ENCODE results near the gene TMEM42. TPM values are rescaled to one million over a fixed set of nuclear protein-coding genes. Genes with fewer than 3 reads are reported as not detected.
"Not testable (repeated sequence)": the region's sequence is repeated elsewhere in the genome, so short reads cannot be mapped to it uniquely, and the experiment has no call there.

TMEM42 gene
- total RNA-seq, 1 experiment from 2014 or later = 4.8 TPM

DNA sequence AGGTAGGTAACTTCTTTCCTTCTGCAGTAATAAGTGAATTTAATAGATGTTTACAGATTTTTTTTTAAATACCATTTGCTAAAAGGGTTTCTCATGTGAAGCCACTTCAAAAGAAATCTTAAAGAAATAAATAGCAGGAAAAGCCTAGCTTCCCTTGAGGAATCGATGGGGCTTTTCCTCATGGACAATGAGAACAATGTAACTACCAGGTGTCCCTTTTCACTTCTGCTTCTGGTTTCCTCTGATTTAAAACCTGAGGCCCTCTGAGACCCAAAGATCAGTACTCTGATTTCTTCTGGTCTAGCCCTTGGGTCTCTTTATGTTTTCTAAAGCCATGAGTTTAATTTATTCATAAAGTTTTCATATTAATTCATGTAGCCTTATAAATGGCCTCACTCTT, 13.1 kb upstream of the TMEM42 start:
- Histone ChIP-seq H3K4me1 (replicated peaks) (no peaks in the 10 kb centered on the region), H3K9me3 (replicated peaks) (no peaks in the 10 kb centered on the region), H3K27ac (no peak overlapping the region), H3K36me3 (peaks cover 51% of the 10 kb centered on the region), H3K4me3 (no peak overlapping the region), H3K27me3 (replicated peaks) (no peaks in the 10 kb centered on the region)
- no peak for DNase-seq (ENCODE audit: low read depth in 1 of 2, low spot score in 2 of 2)

DNA sequence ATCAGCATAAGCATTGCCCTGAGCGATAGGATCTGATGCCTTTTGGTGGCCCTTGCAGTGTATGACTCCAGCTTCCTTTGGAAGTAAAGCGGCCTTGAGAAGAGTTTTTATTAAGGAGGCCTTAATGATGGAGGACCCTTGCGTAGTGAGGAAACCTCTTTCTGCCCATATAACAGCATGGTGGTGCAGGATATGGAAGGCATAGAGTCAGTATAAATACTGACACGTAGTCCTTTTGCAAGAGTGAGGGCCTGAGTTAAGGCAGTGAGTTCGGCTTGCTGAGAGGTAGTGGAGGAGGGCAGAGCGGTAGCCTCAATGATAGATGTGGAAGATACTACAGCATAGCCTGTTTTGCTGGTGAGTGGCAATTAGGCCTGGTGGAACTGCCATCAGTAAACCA, 5.0 kb upstream of the TMEM42 start:
- peaks cover 40% of the 10 kb centered on the region for H3K36me3 ChIP-seq
- not testable (repeated sequence) for H3K27me3 ChIP-seq (replicated peaks); H3K4me3 ChIP-seq; H3K4me1 ChIP-seq (replicated peaks); DNase-seq (ENCODE audit: low read depth in 1 of 2, low spot score in 2 of 2); H3K9me3 ChIP-seq (replicated peaks); H3K27ac ChIP-seq

DNA sequence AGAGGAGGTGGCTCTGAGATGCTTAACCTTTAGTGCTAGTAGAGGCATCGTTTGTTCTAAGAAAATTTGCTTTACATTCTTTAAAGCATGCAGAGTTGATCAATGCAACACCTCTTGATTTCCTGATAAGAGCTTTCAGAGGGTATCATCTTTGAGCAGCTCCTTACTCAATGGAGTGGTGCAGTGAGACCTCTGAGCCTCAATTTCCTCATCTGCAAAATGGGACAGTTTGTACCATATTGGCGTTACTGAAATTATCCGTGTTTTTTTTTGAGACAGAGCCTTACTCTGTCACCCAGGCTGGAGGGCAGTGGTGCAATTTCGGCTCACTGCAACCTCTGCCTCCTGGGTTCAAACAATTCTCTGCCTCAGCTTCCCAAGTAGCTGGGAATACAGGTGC, 1.6 kb upstream of the TMEM42 start:
- H3K4me3 ChIP-seq = no peak overlapping the region
- peaks cover 12% of the 10 kb centered on the region for H3K4me1 ChIP-seq (replicated peaks)
- peaks cover 9% of the 10 kb centered on the region for H3K36me3 ChIP-seq
- no peaks in the 10 kb centered on the region for H3K9me3 ChIP-seq (replicated peaks)
- no peak overlapping the region for H3K27ac ChIP-seq
- no peak for DNase-seq (ENCODE audit: low read depth in 1 of 2, low spot score in 2 of 2)
- no peaks in the 10 kb centered on the region for H3K27me3 ChIP-seq (replicated peaks)

DNA sequence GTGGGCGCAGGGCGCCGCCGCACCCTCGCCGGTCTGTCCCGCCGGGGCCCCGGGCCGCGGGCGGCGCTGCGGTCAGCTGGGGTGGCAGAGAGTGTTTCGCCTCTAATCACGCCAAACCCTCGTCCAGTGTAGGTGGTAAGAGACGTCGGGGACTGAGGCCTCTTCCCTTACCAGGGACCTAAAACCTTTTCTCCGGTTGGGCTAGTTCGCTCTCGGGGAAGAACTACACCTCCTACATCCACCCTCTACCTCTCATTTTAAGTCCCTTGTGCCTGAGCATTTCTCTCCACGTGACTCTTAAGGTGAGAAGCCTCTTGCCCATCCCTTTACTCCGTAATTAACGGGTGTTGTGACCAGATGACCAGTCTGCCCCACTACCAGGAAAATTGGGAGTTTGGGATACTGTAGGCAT, 520 bp downstream of the TMEM42 start:
- peaks cover 7% of the 10 kb centered on the region for H3K36me3 ChIP-seq
- H3K4me3 ChIP-seq = peak overlapping the region; percentile 73
- DNase-seq (ENCODE audit: low read depth in 1 of 2, low spot score in 2 of 2) = peak in 1 of 2 experiments; percentile 27

DNA sequence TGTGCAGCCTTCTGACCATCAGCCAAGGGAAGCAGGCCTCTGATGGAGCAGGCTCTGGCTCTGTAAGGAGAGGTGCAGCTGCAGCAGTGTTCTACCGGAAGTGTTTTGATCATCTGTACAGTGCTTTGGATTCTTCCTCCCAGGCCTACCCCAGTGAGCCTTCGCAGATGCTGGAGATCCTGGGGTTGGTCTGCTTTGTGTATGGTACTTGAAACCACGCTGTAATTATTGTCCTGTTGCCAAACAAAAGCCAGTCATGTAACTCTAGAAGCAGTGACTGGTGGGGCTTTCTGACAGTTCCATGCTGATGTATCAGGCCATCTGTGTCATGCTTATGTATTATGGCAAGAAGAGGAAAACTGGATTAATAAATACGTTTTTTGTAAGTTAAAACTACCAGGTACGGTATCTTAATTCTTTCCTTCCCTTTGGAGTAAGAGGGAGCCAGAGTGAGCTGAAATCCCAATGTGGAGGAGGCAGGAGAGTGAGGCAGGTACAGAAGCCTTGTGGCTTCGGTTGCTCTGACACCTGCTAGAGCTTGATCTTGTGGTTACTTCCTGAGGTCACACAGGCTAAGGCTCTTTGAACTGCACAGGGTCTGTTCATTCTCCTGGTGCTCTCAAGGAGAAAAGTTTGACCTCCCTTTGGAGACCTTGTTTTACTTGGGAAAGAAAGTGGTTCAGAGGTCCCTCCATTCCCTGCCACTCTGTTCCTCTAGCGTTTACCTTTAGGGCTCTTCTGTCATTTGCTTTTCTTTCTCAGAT, 3.7 kb downstream of the TMEM42 start:
- no peak for DNase-seq (ENCODE audit: low read depth in 1 of 2, low spot score in 2 of 2)
- Histone ChIP-seq H3K4me3 (no peak overlapping the region), H3K27ac (no peak overlapping the region), H3K36me3 (peaks cover 7% of the 10 kb centered on the region), H3K9me3 (replicated peaks) (no peaks in the 10 kb centered on the region), H3K27me3 (replicated peaks) (no peaks in the 10 kb centered on the region), H3K4me1 (replicated peaks) (peaks cover 12% of the 10 kb centered on the region)

More for the DNA sequence above, 520 bp downstream of the TMEM42 start:
- Histone ChIP-seq H3K9me3 (replicated peaks) (no peaks in the 10 kb centered on the region), H3K27ac (peak overlapping the region; percentile 87; the same call in 1 of the 2 replicates), H3K4me1 (replicated peaks) (peaks cover 12% of the 10 kb centered on the region), H3K27me3 (replicated peaks) (no peaks in the 10 kb centered on the region)

DNA sequence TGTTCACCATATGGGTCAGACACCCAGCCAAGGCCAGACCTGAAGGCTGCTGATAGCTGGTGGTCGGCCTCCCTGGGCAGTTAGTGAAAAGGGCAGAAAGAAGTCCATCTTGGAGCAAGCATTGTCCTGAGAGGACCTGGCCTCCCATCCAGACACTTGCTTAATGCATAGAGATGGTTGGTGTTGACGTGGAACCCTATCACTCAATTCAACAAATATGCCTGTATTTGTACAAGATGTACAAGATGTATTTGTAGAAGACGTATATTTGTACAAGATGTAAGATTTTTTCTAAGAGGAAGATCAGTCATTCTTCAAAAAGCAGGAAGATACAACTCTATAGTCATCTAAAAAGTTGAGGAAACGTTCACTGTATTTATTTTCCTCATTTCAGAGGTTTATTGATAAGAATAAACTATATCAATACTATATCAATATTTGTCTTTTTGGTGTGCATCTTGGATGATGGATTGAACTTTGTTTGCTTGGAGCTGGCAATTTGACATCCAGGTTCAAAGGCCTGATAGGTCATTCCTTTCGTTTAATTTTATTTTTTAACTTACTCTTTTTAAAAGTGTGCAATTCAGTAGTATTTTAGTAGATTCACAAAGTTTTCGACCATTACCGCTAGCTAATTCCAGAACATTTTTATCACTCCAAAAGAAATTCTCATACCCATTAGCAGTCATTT, 5.9 kb downstream of the TMEM42 start:
- H3K4me3 ChIP-seq = no peak overlapping the region
- no peak for DNase-seq (ENCODE audit: low read depth in 1 of 2, low spot score in 2 of 2)
- no peak overlapping the region for H3K27ac ChIP-seq
- H3K27me3 ChIP-seq (replicated peaks) = no peaks in the 10 kb centered on the region
- H3K9me3 ChIP-seq (replicated peaks) = no peaks in the 10 kb centered on the region
- no peaks in the 10 kb centered on the region for H3K36me3 ChIP-seq
- peaks cover 2% of the 10 kb centered on the region; the same call in 1 of the 2 replicates for H3K4me1 ChIP-seq (replicated peaks)

DNA sequence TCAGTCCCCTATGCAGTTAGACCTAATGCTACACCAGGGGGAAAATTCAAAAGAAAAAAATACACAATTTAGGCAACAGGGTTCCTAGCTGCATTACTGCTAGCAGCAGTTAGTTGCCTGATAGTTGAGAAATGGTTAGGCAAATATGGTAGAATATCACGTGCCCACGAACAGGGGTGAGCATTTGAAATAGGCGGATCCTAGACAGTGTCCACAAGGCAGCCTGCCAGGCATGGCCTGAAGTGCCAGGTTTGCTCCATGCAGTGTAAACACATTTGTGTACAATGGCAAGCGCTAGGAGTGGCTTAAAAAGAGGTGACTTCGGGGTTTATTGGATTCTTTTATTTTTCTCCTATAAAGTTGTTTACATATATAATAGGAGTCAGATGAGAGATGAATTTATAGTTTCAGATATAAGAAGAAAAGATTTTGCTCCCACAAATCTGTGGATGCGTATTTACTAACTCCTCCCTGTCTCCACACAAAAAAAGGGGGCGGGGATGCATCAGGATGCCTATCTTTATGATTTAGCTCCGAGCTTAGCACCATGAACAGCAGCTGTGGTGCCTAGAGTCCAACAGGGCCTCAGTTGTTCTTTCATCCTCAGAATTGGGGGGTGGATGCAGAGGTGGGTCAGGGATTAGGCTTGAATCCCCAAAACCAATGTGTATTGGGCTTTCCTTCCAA, 8.8 kb downstream of the TMEM42 start:
- no peak for DNase-seq (ENCODE audit: low read depth in 1 of 2, low spot score in 2 of 2)
- H3K27me3 ChIP-seq (replicated peaks) = no peaks in the 10 kb centered on the region
- H3K4me3 ChIP-seq = no peak overlapping the region
- H3K27ac ChIP-seq = no peak overlapping the region
- H3K4me1 ChIP-seq (replicated peaks) = no peaks in the 10 kb centered on the region
- no peaks in the 10 kb centered on the region for H3K9me3 ChIP-seq (replicated peaks)
- H3K36me3 ChIP-seq = no peaks in the 10 kb centered on the region

DNA sequence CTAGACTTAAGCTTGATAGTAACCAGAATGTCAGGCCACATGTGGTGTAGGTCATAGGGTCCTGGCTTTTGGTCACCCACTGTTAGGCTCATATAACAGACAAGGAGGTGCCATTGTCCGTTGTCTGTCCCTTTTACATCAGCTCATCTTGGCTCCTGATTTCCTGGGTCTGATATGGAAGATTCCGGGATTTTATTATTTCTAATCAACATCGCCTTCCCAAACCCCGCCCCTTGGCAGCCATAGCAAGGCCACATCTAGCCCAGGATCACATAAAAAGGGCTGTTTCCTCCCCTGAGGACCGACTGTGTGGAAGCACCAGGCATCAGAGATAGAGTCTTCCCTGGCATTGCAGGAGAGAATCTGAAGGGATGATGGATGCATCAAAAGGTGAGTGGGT, 12.6 kb downstream of the TMEM42 start, which contains the start of gene TGM4:
Gene TGM4 (plus strand): TSS at position 301 of the 400 bp plus-strand sequence. CDS start 71 bp downstream, at position 372.
- Histone ChIP-seq H3K9me3 (replicated peaks) (no peaks in the 10 kb centered on the region), H3K27ac (no peak within 1 kb of the TSS), H3K4me1 (replicated peaks) (no peaks in the 10 kb centered on the region), H3K27me3 (replicated peaks) (no peaks in the 10 kb centered on the region), H3K4me3 (no peak within 1 kb of the TSS), H3K36me3 (no peaks in the 10 kb centered on the region)
- no peak for DNase-seq (ENCODE audit: low read depth in 1 of 2, low spot score in 2 of 2)

DNA sequence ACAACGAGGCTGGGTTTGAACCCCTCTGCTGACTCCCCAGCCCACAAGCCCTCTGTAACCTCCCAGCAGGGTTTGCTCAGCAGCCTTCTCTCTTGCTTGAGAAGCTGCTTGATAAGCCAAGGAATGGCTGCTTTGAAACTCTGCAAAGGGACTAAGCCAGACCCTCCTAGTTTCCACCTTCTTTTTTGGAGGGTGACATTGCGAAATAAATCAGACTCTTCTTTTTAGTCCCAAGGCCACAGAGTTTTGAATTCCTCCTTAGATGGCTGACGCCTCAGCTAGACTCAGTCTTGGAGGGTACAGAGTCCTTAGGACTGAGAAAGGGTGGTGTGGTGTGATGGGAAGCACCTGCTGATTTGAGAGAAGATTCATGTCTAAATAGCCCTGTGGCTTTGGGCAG, 13.9 kb downstream of the TMEM42 start:
- no peak for DNase-seq (ENCODE audit: low read depth in 1 of 2, low spot score in 2 of 2)
- Histone ChIP-seq H3K9me3 (replicated peaks) (no peaks in the 10 kb centered on the region), H3K27ac (no peak overlapping the region), H3K4me1 (replicated peaks) (peaks cover 6% of the 10 kb centered on the region), H3K27me3 (replicated peaks) (no peaks in the 10 kb centered on the region), H3K4me3 (no peak overlapping the region), H3K36me3 (no peaks in the 10 kb centered on the region)

DNA sequence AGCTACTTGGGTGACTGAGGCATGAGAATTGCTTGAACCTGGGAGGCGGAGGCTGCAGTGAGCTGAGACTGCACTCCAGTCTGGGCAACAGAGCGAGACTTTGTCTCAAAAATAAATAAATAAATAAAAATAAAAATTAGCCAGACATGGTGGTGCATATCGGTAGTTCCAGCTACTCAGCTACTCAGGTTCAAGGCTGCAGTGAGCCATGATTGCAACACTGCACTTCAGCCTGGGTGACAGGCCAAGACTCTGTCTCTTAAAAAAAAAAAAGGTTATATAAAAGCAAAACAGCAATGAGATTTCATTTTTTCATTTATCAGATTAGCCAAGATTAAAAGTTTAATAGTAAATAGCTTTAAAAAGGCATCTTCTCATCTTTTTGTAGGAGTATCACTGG, 15.6 kb downstream of the TMEM42 start:
- H3K4me3 ChIP-seq = no peak overlapping the region
- H3K4me1 ChIP-seq (replicated peaks) = peaks cover 6% of the 10 kb centered on the region
- no peak overlapping the region for H3K27ac ChIP-seq
- H3K9me3 ChIP-seq (replicated peaks) = no peaks in the 10 kb centered on the region
- H3K27me3 ChIP-seq (replicated peaks) = no peaks in the 10 kb centered on the region
- no peak for DNase-seq (ENCODE audit: low read depth in 1 of 2, low spot score in 2 of 2)
- H3K36me3 ChIP-seq = no peaks in the 10 kb centered on the region

DNA sequence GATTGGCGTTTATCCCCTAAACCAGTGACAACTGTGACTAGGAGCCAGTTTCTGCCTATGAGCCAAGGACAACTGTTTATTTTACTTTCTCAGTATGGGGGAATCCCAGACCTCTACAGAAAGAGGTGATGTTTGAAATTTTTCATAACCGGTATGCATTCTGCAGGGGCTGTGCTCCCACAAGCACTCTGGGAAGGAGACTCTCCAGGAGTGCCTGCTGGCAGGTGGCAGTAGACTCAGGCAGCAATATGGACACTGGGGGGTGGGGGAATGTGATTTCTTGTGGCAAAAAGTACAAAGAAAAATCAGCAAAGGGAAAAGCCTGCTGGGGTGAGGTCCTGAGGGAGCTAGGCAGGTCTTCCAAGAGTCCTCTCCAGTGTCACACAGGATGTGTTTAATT, 18.6 kb downstream of the TMEM42 start:
- Histone ChIP-seq H3K9me3 (replicated peaks) (no peaks in the 10 kb centered on the region), H3K4me3 (no peak overlapping the region), H3K27ac (no peak overlapping the region), H3K36me3 (no peaks in the 10 kb centered on the region), H3K27me3 (replicated peaks) (no peaks in the 10 kb centered on the region), H3K4me1 (replicated peaks) (peaks cover 32% of the 10 kb centered on the region)
- DNase-seq (ENCODE audit: low read depth in 1 of 2, low spot score in 2 of 2) = no peak

DNA sequence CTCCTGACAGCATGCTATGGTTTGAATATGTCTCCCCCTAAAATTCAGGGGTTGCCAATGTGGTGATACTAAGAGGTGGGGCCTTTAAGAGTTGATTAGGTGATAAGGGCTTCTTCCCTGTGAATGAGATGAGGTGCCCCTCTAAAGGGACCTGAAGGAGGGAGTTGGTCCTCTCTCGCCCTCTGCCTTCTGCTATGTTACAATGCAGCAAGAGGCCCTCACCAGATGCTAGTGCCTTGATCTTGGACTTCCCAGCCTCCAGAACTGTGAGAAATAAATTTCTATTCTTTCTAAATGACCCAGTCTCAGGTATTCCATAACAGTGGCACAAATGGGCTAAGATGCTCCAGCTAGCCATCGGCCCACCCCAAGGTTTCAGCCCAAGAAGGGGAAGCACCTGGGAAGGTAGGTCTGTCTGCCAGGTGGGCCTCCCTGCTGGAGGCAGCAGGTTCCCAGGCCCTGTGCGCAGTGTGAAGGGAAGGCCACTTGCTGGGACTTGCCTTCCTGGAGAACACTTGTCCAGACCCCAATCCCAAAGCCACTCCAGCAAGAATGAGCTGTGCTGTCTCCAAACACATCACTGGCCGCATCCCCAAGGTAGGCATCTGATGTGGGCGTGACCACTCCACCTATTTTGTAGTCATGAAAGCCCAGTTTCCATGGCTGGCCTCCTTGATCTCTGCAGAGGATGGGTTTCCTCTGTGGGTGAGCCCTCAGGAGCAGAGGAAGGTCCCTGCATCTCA, 21.7 kb downstream of the TMEM42 start:
- Histone ChIP-seq H3K4me1 (replicated peaks) (peaks cover 51% of the 10 kb centered on the region), H3K27me3 (replicated peaks) (no peaks in the 10 kb centered on the region), H3K4me3 (no peak overlapping the region), H3K27ac (peak overlapping the region; percentile 85), H3K36me3 (no peaks in the 10 kb centered on the region), H3K9me3 (replicated peaks) (no peaks in the 10 kb centered on the region)
- no peak for DNase-seq (ENCODE audit: low read depth in 1 of 2, low spot score in 2 of 2)

DNA sequence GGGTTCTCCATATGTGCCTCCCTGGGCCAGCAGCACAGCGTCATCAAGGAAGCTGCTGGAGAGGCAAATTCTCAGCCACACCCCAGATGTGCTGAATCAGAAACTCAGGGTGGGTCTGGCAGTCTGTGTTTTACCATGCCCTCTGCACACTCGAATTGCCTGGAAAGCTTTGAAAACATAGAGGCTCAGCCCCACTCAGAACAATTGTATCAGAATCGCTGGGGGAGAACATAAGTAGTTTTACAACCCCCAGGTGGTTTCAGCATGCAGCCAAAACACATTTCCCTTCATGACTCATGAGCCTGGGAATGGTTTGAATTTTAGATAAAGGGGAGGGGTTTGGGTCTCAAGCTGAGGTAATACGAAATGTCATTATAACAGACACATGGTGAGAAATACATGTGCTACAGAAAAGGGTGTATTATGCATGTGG, 22.3 kb downstream of the TMEM42 start:
- H3K4me3 ChIP-seq = no peak overlapping the region
- peak; percentile 80 to 92 for DNase-seq (ENCODE audit: low read depth in 1 of 2, low spot score in 2 of 2)
- H3K27me3 ChIP-seq (replicated peaks) = no peaks in the 10 kb centered on the region
- H3K4me1 ChIP-seq (replicated peaks) = peaks cover 51% of the 10 kb centered on the region
- H3K27ac ChIP-seq = peak overlapping the region; percentile 85
- no peaks in the 10 kb centered on the region for H3K36me3 ChIP-seq
- no peaks in the 10 kb centered on the region for H3K9me3 ChIP-seq (replicated peaks)

Measured in SJSA1 (cell line).